Measurements from ENCODE around the gene KRT80.
A peak's percentile ranks its signal among the peaks of the same experiment; 100 is the strongest.

The KRT80 gene

DNA sequence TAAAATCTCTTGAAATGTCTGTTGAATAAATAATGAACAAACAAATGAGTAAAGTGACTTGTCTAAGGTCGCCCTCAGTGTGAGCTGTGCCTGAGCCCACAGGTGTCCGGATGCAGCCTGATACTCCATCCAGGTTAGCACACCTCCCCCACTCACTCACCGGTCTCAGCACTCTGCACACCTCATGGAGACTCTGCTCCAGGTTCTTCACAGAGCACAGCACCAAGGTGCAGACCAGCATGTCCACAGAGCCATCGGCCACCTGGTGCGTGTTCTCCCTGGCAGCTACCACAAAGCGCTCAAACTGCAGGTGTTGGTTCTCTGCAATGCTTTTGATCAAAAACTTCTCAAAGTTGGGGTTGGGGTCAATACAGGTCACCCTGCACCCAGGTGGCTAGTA lies 37.1 kb upstream of the KRT80 start:
- DNase-seq (ENCODE audit: low spot score), result no peak

- no peak for DNase-seq (ENCODE audit: low spot score)
These were observed 36.6 kb upstream of the KRT80 start for GRCh38 chr12:52228366-52228765.

DNA sequence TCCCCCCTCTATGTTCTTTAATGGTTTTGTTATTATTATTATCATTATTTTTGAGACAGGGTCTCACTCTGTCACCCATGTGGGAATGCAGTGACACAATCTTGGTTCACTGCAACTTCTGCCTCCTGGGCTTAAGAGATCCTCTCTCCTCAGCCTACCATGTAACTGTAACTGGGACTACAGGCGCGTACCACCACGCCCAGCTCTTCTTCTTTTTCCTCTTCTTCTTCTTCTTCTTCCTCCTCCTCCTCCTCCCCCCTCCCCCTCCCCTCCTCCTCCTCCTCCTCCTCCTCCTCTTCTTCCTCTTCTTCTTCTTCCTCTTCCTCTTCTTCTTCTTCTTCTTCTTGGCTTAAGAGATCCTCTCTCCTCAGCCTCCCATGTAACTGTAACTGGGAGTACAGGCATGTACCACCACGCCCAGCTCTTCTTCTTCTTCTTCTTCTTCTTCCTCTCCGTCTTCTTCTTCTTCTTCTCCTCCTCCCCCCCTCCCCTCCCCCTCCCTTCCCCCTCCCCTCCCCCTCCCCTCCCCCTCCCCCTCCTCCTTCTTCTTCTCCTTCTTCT lies 35.9 kb upstream of the KRT80 start:
- DNase-seq (ENCODE audit: low spot score), result no peak

DNA sequence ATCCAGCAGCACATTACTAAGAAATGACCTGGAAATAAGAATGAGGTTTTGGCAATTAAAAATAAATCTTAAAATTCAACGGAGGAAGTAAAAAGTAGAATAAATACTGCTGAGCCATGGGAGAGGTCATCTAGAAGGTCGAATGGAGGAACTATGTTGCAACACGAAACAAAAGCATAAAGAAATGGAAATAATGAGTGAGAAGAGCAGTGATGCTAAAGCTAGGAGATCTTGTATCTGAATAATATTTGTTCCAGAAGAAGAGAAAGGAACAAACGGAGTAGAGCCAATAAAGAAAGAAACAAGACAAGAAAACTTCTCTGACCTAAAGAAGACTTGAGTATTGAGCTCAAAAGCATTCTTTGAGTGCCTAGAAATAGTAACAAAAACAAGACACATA lies 34.6 kb upstream of the KRT80 start:
- no peak for DNase-seq (ENCODE audit: low spot score)

GRCh38 chr12:52225752-52226151 lies 33.9 kb upstream of the KRT80 start:
- no peak for DNase-seq (ENCODE audit: low spot score)

DNA sequence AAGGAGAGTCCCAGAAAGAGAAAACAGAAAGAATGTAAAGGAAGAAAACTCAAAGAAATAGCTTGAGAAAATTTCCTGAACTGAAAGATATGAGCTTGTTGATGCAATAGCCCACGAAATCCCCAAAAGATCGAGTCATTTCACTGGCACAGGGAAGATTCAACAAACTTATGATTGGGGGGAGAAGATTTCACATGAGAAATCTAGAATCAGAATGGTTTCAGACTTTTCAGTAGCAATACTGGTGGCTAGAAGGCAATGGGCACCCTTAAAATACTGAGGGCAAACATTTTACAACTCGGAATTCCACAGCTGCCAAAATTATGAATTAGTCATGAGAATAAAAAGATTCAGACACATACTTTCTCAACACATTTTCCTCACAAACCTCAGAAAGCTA lies 32.3 kb upstream of the KRT80 start:
- DNase-seq (ENCODE audit: low spot score), result no peak

DNA sequence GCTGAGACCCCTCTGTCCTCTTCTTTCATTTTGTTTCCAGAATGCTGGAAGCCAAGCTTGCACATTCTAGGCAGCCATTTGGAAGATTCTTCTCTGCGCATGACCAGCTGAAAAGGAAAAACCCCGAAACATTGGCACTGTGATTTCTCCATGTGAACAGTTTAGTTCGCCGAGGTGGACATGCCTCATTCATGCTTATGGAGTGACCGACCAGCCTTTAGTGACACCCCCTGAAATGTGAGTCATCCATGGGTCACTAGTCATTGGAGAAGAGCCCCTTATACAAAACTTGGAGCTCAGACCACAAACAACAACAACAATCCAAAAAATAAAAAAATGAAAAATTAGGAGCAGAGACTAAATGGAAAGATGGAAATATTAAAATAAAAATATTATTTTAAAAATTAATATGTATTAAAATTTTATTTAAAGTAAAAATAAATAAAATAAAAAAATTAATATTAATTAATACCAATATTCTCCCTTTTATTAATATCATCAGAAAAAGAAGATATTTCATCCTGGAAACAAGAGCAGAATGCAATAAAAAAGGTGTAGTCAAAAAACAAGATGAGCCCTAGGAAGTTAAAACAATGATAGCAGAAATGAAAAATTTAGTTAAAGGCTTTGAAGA lies 31.7 kb upstream of the KRT80 start:
- DNase-seq (ENCODE audit: low spot score), result no peak

DNA sequence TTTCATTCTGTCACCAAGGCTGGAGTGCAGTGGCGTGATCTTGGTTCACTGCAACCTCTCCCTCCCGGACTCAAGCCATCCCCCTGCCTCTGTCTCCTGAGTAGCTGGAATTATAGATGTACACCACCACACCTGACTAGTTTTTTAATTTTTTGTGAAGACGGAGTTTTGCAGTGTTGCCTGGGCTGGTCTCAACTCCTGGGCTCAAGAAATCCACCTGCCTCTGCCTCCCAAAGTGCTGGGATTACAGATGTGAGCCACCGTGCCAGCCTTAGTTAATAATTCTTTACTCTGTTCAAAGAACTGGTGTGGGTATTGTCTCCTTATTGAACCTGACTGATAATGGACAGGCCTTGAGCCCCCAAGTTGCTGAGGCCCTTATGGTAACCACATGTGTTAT lies 30.9 kb upstream of the KRT80 start:
- DNase-seq (ENCODE audit: low spot score), result no peak

GRCh38 chr12:52221912-52222457 lies 30.2 kb upstream of the KRT80 start:
- DNase-seq (ENCODE audit: low spot score), result no peak

- DNase-seq (ENCODE audit: low spot score), result no peak
These were observed 29.4 kb upstream of the KRT80 start for GRCh38 chr12:52221070-52221781.

- no peak for DNase-seq (ENCODE audit: low spot score)
These were observed 28.7 kb upstream of the KRT80 start for GRCh38 chr12:52220477-52220876.

DNA sequence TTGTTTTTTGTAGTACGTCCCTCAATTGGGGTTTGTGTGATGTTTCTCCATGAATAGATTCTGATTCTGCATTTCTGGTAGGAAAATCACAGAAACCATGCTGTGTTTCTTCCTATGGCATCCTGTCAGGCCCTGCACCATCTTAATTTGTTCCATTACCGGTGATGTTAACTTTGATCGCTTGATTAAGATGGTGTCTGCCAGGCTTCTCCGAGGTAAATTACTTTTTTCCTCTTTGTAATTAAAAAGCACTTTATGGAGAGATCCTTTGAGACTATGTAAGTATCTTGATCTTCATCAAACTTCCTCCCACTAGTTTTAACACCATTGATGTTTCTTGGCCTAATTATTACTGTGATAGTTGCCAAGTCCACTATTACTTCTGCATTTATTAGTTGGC lies 26.2 kb upstream of the KRT80 start:
- no peak for DNase-seq (ENCODE audit: low spot score)

GRCh38 chr12:52217223-52217622 lies 25.4 kb upstream of the KRT80 start:
- DNase-seq (ENCODE audit: low spot score), result no peak

DNA sequence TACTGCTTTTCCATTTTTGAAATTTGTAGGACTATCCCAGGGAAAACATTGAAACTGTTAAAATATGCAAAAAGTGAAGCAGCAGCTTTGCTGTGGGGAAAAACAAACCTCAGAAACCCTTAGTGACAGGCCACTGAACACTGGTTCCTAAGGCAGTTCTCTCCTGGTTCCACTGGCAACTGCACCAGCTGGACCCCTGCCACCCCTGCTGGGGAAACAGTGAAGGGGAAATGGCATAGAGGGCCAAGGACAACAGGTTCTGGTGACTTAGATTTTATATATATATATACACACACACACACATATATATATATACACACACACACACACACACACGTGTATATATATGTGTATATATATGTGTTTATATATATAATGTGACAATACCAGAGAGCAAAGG lies 25.0 kb upstream of the KRT80 start:
- peak; percentile 52 for DNase-seq (ENCODE audit: low spot score)

- no peak for DNase-seq (ENCODE audit: low spot score)
These were observed 24.3 kb upstream of the KRT80 start for GRCh38 chr12:52216100-52216499.

DNA sequence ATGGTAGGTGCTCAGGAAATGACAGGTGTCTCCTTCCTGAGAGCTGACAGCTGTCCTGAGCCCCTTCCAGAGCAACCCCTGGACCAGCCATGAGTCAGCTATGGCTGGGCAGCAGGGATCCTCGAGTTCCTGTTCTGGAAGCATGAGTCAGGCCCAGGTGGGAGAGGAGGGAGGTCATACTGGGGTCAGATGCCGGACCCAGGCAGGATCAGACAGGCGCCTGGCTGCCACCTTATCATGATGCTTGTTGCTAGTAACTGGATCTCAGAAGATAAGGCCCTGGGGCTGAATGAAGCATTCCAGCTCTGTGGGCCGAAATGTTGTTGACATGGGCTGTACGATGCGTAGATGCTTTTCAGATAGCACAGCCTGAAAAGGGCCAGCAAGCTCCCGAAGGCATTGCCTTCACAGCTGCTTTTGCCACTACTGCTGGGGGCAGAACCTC lies 23.8 kb upstream of the KRT80 start:
- no peak for DNase-seq (ENCODE audit: low spot score)

GRCh38 chr12:52214421-52214802 lies 22.6 kb upstream of the KRT80 start:
- DNase-seq (ENCODE audit: low spot score), result no peak

- DNase-seq (ENCODE audit: low spot score), result peak; percentile 49
These were observed 22.0 kb upstream of the KRT80 start for GRCh38 chr12:52213564-52214420.

DNA sequence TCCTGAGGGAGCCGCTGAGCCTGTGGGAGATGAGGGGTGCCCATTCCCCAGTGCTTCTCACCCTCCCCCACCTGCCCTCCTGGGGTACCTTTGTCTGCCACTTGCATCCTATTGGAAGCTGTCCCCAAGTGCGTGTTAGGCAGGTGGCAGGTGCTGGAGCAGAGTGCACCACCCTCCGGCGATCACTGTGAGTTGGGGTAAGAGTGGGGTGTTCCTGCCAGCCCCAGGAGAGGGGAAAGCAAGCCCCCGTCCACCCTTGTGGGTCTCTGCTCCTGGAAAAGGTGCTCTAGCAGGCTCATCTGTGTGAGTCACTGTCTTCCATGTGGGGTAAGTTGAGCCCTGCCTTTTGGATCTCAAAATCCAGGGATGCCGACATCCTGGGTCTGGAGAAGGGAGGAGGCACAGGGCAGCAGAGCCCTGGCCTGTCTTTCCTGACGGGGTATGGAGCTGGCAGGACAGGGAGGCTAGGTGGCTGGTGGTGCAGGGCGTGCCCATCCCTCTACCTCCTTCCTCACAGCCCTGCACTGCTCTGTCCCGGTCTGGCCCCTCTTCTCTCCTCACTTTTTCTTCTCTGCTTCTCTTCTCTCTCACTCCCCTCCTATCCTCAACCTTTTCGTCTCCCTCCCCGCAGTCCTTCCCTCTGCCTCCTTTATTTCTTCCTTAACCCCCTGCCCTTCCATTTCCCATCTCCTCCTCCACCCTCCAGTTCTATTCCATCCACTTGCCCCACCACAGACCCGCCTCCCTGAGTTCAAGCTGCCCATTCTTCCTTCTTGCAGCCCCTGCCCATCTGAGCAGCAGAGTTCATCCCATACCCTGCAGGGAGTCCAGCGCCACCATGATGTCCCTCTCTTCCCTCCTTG lies 21.1 kb upstream of the KRT80 start:
- DNase-seq (ENCODE audit: low spot score), result no peak

- no peak for DNase-seq (ENCODE audit: low spot score)
These were observed 20.1 kb upstream of the KRT80 start for GRCh38 chr12:52211716-52212585.
